ENCODE data around the gene UGT3A1.
"Not testable (repeated sequence)": the region's sequence is repeated elsewhere in the genome, so short reads cannot be mapped to it uniquely, and the experiment has no call there.

UGT3A1 gene

DNA sequence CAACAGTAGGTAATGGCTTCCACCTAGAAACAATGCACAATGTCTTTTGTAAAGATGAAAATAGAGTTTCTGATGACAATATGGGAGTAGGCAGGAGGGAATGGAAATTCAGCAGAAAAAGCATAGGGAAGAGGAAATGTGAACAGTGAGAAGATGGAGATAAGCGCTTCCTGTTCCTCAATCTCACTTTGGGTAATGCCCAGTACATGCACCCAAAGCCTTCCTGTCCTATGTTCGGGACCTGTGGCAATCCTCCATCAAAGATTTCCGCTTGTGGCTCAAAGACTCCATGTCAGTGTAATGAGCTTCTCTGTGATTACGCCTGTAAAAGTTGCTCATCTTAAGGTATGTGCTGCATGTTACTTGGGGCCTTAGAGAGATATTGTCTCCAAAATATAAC lies 2.7 kb downstream of the UGT3A1 start:
- no peak for DNase-seq (ENCODE audit: low read depth)

DNA sequence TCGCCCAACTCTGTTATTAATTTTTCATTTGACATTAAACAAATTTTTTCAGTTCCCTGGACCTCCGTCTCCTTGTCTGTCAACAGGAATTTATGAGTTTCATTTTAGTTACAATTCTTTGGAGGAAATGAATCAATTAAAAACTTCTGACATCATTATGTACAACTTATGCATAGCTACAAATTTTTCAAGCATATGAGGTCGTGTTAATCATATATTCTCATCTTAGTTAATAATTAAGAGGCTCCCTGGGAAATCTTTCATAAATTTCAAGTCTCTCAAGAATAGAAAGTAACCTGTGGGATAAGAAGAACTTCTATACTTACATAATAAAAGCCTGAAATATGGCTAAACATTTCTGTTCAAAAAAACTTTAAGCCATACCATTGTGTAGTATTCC lies 3.4 kb downstream of the UGT3A1 start:
- no peak for DNase-seq (ENCODE audit: low read depth)

DNA sequence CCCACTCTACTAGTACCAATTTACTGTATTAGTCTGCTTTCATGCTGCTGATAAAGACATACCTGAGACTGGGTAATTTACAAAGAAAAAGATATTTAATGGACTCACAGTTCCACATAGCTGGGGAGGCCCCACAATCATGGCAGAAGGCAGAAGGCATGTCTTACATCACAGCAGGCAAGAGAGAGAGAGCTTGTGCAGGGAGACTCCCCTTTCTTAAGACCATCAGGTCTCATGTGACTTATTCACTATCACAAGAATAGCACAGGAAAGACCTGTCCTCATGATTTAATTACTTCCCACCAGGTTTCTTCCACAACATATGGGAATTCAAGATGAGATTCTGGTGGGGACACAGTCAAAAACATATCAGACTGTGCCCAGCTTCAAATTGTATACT lies 11.5 kb downstream of the UGT3A1 start:
- DNase-seq (ENCODE audit: low read depth) = no peak

DNA sequence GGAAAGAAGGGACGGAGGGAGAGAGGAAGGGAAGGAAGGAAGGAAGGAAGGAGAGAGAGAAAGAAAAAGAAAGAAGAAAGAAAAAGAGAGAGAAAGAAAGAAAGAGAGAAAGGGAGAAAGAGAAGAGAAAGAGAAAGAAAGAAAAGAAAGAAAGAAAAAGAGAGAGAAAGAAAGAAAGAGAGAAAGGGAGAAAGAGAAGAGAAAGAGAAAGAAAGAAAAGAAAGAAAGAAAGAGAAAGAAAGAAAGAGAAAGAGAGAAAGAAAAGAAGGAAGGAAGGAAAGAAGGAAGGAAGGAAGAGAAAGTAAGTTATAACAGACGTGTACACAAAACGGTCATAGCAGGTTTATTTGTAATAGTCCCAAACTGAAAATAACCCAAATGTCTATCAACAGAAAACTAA lies 14.3 kb downstream of the UGT3A1 start:
- DNase-seq (ENCODE audit: low read depth) = not testable (repeated sequence)

DNA sequence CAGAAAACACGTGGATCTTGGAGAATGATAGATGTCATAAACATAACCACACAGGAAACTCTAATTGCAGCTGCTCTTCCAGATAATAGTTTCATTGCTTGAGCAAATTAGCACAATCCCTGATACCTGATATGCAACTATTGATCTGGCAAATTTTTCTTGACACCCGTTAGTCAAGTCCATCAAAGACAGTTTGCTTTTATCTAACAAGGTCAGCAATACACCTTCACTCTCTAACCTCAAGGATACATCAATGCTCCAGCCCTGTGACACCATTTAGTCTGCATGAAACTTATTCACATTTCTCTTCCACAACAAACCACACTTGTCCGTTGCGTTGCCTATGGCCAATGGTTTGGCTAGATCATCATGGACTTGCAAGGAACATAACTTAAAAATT lies 16.6 kb downstream of the UGT3A1 start:
- DNase-seq (ENCODE audit: low read depth) = no peak

DNA sequence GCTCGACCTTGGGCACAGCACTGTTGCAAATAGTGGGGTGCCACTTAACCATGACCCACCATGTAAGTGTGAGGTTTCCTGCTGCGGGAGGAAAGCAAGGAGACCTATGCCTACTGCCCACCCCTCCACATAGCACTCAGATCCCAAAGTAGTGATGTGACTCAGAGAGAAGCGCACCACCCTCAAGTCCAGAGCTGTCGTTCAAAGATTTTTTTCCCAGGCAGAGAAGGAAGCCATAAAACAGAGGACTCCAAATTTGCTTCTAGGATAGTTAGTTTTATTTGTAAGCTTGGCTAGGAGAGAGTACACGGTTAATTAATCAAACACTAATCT lies 19.3 kb downstream of the UGT3A1 start:
- DNase-seq (ENCODE audit: low read depth) = no peak

DNA sequence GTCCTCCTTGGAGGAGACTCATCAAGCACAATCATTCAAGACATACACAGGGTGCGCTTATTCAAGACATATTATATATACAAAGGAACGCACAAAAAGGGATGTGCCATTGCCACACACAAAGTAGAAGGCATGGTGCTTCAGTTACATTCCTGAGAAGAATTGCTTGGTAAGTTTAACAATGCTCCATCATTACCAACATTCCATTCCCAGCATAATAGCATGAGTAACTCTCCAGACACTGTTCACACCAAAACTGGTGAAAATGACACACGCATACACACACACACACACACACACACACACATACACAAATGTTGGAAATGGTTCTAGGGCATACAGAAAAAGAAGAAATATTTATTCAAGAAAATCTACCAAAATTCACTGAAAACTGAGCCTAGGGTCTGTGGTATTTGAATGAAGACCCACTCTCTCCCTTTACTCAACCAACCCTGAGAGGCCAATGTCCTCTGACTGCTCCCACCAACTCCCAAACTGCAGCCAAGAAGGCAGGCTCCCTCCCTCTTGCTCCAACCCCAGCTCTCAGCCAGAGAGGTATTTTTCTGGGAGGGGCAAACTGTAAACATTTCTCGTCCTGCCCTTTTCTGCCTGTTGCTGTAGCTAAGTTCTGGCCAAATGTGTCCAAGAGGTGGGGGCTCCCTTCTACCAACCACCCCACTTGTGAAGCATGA lies 19.9 kb downstream of the UGT3A1 start:
- DNase-seq (ENCODE audit: low read depth) = no peak

DNA sequence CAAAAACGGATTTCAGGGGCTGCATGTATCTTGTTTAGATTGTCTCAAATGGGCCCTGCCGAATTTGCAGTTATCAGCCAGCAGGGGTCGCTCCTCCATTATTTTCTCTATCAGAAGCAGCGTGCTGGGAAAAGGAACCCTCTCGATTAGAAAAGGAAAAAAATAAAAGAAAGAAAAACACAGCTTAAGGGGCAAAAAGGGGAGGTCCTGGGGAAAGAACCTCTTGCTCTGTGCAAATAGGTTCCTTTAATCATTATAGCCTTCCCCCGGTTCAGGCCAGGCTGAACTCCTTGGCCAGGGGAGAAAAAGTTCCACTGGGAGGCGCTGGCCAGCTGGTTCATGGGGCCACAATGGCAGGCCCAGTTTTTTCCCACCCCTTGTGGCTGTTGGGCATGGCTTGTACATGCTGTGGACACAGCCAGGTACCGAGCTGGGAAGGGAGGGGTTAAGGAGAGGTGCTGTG lies 27.8 kb downstream of the UGT3A1 start:
- no peak for DNase-seq (ENCODE audit: low read depth)

DNA sequence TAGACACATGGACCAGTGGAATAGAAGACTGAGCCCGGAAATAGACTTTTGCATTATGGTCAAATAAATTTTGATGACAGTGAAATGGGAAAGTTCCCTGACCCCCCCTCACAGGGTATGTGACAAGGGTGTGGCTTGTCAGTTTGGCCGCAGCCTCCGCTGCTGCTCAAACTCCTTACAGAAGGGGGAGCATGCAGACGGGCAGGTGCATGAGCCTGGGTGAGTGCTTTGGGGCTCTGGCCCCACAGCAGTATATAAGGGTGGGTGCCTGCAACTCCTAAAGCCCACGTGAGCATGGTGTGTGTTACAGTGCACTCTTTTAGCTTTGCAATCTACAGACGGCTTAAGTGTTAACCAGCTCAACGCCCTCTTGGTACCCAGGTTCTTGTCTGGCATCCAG lies 30.9 kb downstream of the UGT3A1 start:
- no peak for DNase-seq (ENCODE audit: low read depth)

DNA sequence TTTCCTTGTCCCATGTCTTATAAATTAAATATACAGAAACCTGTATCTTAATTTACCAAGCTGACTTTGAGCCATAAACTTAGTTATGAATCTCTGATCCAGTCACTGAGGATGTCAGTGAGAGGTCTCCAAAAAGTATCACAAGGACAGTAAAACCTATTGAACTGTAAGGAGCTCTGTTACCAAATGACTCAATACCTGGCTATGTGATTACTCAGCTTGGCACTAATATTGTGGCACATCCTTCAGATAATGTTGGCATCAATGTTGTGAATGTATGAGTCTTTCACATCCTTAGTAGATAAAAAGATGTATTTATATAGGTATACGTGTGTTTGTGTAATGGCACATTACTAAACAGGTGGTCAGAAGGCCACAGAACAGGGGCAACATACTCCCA lies 34.8 kb downstream of the UGT3A1 start:
- no peak for DNase-seq (ENCODE audit: low read depth)

DNA sequence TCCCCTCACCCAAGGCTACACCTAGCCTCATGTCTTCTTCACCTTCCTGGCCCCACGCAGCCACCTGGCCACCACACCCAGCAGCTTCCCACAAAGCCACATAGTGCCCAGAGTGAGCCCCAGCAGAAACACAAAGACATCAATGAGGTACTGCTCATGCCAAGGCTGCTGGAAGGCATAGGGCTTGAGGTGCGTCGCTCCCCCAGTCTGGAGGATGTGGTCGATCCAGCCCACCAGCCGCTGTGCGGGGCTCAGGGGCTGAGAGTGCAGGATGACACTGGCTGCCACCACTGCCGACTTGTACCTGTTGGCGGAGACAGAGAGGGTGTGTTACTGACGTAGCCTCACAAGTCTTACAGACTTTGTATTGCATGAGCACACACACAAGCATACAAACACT lies 37.0 kb downstream of the UGT3A1 start:
- DNase-seq (ENCODE audit: low read depth) = no peak

DNA sequence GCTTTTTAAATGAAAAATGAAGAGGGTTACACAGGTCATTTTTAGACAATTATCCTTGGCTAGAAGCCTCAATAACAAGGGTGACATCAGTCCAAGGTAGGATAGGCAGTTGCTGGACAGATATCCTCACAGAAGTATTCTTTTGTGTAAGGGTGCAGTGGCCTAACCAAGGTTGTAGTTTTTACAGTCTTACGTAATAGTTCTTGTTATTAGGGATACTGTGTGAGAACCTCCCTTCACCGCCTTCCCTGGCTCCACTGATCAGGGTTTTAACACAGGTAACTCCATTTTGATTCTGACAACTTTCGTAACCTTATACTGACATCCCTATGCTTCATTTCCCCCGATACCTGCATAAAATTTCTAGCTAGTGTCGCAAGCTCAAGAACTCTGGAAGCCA lies 44.1 kb downstream of the UGT3A1 start:
- no peak for DNase-seq (ENCODE audit: low read depth)

DNA sequence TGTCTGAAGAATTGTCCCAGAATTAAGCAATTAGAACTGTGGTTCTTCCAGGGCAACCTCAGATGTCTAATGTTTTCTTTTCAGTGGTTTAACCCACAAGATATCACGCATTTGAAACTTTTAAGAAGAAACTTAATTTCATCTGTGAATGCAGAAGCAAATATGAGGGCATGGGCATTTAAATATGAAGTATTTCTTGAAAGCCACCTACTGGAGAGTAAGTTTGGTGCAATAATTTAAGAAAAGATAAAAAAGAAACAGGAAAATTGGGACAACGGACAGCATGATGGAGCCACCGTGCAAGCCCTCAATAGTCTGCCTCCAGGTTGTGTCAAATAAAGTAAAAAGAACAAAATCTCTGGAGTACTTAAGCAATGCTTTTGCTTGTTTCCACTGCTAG lies 51.6 kb downstream of the UGT3A1 start:
- no peak for DNase-seq (ENCODE audit: low read depth)

DNA sequence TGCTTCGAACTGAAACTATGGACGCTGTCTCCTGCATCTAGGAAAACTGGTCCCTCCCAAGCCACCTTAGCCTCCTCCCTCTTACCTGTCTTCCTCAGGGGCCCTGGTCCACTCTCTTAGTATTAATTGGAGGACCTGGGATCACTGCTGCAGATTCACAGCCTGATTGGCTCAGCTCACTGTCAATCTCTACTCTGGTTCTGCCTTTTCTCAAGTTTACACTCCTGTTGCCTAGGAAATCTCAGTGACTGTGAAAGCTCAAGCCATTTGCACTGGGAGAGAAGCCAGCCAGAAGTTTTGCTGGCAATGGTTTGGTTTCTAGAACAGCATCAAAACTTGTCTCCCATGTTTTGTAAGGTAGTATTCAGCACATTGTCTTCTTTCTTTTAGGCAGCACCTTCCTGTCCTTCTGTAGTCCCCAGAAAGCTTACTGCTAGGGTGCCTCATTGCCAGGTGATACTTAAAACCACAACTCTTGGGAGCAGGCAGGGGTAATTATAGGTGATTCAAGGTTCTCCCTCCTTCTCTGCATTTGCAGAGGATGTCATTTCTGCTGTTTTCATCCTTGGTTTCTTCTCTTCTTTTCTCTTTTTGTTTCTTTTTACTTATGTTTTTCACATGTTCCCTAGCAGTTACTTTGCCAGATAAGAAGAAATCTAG lies 52.5 kb downstream of the UGT3A1 start, which contains the start of gene CAPSL:
TSS of gene CAPSL (minus strand) at position 55 of the 660 bp plus-strand sequence. CDS start 17,502 bp downstream, outside the sequence.
- DNase-seq (ENCODE audit: low read depth) = no peak

DNA sequence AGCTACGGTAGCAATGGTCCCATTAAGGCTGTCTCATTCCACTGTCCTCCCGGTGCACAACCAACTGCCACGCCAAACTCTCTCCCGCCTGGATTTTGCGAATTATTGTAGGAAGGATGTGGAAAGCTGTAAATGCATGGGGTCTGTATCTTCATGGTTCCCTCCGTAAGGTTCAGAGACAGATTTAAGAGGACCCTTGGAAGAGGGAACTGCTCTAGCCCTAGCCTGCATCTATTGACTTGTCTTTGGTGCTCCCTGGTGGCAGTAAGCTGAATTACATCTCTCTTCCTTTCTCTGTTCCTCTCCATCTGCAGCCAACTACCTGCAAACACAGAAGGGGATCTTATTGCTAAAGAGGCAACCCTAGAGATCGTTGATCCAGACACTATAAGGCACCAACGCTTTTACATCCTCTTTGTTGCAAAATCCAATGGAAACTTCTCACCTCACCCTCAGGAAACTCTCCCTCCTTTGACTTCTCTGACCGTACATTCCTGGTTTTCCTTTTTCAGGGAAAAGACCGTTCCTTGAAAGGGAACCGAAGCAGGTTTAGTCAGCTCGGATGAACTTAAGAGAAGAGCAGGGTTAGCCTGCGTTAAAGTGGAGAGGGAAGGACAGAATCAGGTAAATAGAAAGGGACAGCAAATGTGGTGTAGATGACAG lies 64.7 kb downstream of the UGT3A1 start:
- DNase-seq (ENCODE audit: low read depth) = peak; percentile 30

DNA sequence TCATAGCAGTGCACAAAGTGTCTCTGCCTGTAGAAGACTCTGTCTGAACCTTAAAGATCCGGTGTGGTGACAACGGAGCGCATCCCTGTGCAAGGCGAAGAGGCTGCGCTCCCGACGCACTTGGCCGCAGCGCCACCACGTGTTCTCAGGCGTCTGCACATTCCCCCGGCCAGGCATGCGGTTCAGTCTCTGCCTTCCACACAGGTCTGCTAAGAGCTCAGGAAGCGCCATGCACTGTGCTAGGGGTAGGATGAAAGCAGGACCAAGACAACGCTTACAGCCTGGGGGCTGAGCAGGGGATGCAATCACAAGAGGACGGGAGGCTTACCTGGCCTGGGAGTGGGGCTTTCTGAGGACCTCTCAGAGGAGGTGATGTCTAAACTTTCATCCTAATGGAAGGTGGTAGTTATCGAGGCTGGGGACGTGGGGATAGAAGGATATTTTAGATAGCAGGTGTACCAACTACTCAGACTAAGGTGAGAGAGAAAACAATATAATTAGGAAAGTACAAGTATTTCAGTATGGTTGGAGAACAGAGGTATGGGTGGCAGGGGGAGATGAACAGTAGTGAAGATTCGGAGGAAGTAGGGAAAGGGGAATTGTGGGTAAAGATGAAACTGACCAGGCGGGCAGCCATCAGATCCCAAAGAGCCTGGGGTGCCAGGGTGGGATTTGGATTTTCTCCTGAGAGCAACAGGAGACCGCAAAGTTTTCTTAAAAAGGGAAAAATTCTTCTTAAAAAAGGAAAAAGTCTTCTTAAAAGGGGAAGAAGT lies 66.1 kb downstream of the UGT3A1 start:
- peak; percentile 44 for DNase-seq (ENCODE audit: low read depth)

DNA sequence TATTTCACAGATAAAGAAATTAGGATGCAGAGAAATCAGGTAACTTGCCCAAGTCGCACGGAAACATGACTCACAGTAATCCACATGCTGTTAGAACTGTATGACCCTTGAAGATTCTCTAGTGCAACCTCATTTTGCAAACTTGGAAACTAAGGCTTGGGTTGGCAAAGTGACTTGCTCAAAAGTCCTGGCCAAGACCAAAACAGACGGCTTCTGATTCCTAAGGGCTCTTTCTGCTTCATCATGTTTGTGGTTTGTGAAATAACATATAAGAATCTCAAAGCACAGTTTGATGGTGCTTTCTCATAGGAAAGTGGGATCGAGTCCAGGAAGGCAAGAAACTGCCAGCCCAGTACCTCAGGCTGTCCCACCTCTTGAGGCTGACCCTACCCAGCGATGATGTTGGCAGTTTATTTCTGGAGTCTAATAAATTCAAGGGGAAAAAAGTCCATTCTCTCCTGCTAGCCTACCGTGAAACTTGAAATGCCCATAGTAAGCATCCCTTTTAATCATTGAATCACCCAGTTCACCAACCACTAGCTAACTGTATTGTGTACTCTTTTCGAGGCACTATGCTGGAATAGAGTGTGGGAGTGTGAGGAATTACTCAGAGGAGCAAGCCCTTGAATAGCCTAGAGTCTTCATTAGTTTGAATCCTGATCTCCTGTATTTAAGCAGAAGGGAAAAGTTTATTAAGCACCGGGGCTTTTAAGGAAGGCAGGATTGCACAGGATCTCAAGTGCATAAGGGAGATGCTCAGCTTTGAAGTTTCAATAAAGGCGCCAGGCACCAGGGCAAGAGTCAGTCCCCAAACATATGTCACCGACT lies 66.9 kb downstream of the UGT3A1 start:
- no peak for DNase-seq (ENCODE audit: low read depth)

DNA sequence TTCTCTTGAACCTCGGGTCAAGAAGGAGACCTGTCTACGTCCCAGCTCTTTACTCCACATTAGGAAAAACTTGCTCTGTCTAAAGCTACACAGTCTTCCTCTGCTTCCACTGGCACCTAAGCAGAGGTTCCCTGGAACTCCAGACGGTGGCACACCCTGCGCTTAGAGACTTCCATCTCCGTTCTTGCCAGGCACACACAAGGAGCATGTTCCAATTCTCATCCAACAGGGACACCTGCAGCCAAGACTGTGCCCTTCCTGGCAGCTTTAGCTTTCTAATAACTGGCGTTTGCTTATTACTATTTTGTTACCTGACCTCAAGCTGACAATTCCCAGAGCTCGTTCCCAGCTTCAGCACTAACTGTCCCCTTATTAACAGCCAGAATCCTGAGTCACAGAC lies 68.7 kb downstream of the UGT3A1 start:
- DNase-seq (ENCODE audit: low read depth) = no peak

DNA sequence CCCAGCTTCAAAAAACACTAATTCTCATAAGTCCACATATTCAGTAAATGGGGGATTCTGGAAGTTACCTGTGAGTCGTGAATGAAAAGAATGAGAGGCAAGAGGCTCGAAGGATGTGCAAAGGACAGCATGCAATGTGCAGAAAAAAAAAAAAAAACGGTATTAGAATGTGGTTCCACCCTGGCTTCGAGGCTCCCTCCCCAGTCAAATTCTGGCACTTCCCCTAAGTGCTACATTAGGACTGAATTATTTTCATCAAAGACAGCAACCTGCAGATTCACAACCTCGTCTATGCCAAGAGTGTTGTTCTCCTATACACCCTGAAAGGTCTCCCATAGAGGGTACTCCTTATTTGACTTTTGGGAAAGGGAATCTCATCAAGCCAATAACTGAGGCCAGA lies 69.3 kb downstream of the UGT3A1 start:
- DNase-seq (ENCODE audit: low read depth) = no peak

DNA sequence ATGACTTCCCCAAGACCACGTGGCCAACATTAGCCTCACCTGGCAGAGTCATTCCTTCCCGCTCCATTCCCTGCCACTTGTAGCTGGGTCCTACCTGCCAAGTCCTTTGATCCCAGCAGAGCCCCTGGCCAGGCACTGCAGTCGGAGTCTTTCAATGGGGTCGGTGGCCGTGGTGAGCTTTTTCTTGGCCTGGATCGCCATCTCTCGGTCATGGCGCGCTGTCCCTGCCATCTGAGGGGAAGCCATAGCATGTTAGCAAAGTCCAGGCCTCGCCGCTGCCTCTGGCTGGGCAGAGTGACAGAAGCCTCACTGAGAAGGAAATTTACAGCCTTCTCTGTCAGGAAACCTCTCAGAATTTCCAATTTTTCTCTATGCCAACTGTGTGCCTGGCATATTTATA lies 70.3 kb downstream of the UGT3A1 start:
- DNase-seq (ENCODE audit: low read depth) = no peak

DNA sequence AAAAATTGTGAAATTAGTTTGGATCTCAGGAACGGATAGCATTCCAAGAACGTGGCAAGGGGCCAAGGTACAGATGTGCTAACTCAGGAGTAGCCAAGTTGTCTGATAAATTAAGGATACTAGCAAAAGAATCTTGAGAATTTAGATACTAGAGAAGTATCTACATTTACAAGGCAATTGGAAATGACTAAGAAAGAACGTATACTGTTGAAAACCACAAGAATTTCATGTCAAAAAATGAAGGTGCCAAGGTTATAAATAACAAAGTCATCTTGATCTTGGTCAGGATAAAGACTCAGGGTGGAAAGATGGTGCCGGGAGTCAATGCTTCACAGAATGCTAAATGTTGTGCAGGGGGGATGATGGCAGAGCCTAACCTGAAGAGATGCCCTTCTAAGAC lies 72.0 kb downstream of the UGT3A1 start:
- peak; percentile 69 for DNase-seq (ENCODE audit: low read depth)

DNA sequence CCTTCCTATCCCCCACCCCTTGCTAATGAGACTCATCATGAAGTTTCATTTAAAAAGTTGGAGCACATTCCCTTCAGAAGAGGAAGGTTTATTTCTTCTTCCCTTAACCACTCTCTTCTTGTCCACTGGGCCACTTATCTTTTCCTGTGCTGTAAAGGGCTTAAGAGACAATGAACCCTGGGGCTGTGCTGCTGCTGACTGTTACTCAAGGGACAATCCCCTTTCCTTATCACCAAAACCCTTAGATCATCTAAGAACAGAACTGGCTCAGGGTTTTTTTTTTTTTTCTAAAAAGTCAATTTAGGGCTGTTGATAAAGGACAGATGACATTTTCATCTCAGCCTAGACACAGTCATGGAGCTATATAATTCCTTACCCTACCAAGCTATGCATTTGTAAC lies 82.4 kb downstream of the UGT3A1 start:
- DNase-seq (ENCODE audit: low read depth) = no peak
